GM21528 (cell line): ENCODE measurements around the gene TAAR9.
A peak's percentile ranks its signal among the peaks of the same experiment; 100 is the strongest.
"Not testable (repeated sequence)": the region's sequence is repeated elsewhere in the genome, so short reads cannot be mapped to it uniquely, and the experiment has no call there.

Experiments
- ATAC-seq: cut with Tn5 transposase; IDR thresholded peaks from one replicate; pipeline ENCODE4 v1.9.1; 2021; ENCODE audit warnings: mild to moderate bottlenecking, moderate library complexity; ENCODE audit not compliant: unreplicated experiment, low FRiP score

Gene TAAR9

DNA sequence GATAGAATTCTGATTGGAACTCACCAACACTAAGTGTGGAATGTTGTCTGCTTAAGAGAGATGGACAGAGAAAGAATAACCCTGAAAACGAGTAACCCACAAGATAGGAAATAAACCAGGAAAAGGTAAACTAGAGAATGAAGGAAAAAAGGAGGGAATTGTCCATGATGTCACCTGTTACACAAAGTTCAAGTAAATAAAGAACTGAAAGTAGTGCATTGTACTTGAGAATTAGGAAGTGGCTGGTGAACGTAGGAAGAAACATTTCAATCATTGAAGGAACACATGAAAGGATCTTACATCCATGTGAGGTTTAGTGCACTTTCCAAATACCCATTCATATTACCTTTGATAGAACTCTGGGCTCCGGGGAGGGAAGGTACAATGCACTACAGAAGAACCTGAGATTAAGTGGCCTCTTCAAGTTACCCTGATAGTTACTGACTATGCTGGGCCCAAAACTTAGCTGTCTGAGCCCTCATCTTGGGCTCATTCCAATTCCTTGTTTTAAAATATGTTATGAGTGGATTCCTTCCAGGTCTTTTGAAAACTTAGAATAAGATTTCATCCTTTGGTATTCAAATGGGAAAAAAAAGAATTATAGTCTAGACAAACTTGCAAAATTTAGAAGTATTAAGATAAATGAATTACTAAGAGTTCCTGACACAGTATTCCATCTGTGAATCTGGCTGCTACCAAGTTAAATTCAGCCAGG lies 24.1 kb upstream of the TAAR9 start:
- no peak for ATAC-seq

DNA sequence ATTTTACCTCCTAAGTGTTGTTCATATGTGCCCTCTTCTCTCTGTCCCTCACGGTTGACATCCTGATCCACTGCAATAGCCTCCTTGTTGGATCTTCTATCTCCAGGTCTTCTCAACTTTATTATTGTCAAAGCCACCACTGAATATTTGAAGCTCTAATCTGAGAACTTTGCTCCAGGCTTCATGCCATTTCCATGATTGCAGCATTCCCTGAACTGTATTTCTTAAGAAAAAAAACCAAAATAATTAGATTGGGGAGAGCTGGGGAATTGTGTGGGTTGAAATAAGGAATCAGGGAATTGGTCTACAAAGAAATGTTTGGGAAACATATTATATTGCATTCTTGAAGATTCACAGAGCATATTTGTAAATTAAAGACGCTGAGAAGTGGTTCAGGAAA lies 22.7 kb upstream of the TAAR9 start:
- ATAC-seq, result no peak

DNA sequence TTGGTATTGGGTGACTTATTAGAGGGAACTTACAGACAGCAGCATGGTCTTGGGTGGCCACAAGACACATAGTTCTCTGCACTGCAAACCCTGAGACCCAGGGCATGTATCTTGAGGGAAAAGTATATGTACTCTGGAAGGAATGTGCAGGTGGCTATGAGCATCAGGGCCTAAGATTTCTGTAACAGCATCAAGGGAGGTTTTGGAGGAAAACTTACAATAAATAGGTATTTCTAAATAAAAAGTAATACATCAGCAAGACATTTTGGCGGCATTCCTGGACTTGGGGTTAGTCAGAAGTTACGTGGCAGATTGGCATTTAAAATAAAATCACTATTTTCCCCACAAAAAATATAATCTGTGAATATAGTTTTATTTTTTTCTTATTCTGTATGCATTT lies 17.1 kb upstream of the TAAR9 start:
- ATAC-seq, result no peak

- no peak for ATAC-seq
These were observed 13.4 kb upstream of the TAAR9 start for GRCh38 chr6:132524646-132525045.

DNA sequence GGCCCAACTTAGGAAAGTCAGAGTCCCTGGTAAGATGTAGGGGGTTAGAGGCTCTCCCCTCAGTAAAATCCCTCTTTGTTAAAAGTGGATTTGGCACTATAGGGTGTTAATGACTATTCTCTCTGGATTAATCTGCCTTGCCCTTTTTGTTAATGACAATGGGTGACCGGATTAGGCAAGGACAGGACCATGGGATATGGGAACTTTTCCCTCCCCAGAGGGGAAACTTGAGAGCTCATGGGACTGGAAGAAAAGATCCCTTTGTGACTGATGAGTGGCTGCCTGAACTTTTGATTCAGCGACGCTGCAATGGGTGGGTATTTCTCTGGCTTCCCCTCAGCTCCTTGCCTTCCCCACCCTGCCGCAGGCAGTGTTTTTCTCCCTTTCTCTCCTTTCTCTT lies 12.2 kb upstream of the TAAR9 start:
- no peak for ATAC-seq

- no peak for ATAC-seq
These were observed 11.6 kb upstream of the TAAR9 start for GRCh38 chr6:132526461-132526860.

GRCh38 chr6:132527791-132528190 lies 10.3 kb upstream of the TAAR9 start:
- ATAC-seq, result no peak

- ATAC-seq, result peak; percentile 89
These were observed 7.6 kb upstream of the TAAR9 start for GRCh38 chr6:132530293-132530974.

DNA sequence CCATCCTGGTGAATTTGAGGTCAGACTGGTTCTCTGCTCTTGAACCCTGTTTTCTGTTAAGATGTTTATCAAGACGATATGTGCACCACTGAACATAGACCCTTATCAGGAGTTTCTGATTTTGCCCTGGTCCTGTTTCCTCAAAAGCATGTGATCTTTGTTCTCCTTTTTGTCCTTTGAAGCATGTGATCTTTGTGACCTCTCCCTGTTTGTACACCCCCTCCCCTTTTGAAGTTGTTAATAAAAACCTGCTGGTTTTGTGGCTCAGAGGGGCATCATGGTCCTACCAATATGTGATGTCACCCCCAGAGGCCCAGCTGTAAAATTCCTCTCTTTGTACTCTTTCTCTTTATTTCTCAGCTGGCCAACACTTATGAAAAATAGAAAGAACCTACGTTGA lies 3.5 kb upstream of the TAAR9 start:
- not testable (repeated sequence) for ATAC-seq

- ATAC-seq, result no peak
These were observed 932 bp upstream of the TAAR9 start for GRCh38 chr6:132537145-132537544.

DNA sequence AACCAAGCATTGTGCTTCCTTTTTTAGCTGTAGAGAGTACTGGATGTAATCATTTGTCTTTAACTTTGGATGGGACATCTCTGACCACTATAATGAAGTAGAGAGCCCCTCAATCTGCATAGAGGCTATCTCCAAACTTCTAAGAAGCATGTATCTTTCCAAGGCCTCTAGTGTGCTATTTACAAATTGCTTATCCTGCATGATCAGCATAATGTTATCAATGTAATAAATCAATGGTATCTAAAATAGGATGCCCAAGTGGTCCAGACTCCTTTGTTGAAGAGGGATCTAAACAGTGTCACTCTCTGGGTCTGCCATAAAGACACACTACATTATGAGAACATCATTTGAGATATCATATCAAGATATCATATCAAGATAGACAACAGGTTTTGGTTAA lies 6.7 kb downstream of the TAAR9 start:
- no peak for ATAC-seq

- no peak for ATAC-seq
These were observed 10.8 kb downstream of the TAAR9 start for GRCh38 chr6:132548746-132549463.

DNA sequence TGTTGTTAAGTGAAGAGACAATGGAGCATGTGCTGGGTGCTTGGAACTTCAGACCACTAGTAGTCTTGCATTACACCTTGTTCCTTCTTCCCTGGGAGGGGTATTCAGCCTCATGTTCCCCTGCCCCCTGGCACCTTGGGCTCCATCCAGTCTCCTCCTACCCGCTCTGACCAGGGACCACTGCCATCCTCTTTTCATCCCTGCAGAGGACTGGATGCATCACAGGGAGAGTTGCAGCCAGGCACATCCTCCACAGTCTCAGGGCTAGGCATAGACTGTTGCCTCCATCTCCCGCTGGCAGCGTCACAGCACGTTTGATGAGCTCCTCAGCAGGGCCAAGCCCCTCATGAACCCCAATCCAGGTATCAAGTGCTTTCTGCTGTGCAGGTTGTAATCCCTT lies 13.1 kb downstream of the TAAR9 start:
- no peak for ATAC-seq

- no peak for ATAC-seq
These were observed 14.3 kb downstream of the TAAR9 start, which contains the start of gene TAAR8 for GRCh38 chr6:132552372-132552771. Gene TAAR8 (plus strand): TSS chr6:132552672. CDS start chr6:132552693, 21 bp downstream.

- ATAC-seq, result not testable (repeated sequence)
These were observed 22.0 kb downstream of the TAAR9 start for GRCh38 chr6:132560087-132560486.

GRCh38 chr6:132566404-132566803 lies 28.3 kb downstream of the TAAR9 start:
- ATAC-seq, result no peak

DNA sequence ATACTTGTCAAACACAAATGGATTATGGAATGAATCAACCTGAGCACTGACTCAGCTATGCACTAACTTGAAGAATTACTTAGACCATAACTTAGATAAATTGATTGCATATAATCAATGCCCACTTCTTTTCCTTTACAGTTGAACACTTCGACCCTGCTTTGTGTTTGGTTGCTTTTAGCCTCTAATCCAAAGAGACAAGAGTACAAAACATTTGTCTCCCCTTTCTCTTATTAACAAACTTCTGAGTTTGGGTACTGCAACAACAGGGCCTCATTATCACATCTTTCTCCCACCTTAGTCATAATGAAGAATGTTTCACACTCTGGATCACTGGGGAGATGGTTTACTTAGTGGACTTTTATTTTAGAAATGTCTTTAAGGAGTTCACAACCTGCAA lies 29.5 kb downstream of the TAAR9 start:
- ATAC-seq, result no peak

DNA sequence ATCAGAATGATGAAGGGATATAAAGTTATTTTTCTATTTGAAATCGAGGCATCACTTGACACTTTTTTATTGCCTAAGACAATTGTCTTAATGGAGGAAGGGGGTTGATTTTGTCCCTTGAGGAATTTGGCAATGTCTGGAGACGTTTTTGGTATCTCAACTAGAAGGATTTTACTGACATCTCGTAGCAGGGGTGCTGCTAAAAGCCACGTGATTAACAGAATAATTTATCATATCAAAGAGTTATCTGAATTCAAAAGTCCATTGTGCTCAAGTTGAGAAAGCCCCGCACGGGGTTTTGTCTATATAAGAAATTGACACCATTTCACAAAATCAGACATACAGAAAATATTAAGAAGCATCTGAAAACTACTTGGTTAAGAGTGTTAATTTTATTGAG lies 30.5 kb downstream of the TAAR9 start:
- no peak for ATAC-seq

DNA sequence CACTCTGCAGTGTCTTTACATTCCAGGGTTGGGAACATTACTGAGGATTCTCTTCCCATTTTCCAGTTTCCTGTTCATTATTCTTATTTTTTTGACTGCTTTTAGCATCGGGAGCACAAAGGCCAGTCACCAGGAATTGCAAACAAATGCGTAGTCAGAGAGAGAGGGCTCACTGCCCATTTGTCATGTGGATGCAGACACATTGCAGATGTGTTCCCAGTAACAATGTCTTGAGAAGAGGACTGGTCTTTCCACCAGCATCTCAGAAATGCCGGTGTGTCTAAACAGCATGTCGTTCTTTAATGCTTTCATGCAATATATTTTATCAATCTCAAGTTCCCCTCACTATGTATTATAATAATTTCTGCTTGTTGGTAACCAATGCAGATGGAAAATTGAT lies 31.1 kb downstream of the TAAR9 start:
- ATAC-seq, result no peak

DNA sequence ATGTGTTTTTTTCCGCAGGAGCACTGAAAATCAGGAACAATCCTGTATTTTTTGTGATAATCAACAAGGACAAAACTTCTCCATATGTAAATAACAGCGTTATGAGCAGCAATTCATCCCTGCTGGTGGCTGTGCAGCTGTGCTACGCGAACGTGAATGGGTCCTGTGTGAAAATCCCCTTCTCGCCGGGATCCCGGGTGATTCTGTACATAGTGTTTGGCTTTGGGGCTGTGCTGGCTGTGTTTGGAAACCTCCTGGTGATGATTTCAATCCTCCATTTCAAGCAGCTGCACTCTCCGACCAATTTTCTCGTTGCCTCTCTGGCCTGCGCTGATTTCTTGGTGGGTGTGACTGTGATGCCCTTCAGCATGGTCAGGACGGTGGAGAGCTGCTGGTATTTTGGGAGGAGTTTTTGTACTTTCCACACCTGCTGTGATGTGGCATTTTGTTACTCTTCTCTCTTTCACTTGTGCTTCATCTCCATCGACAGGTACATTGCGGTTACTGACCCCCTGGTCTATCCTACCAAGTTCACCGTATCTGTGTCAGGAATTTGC lies 32.2 kb downstream of the TAAR9 start, which contains the start of gene TAAR6:
TAAR6 (plus strand) TSS at position 102 of the 557 bp plus-strand sequence; CDS start at position 102, 0 bp downstream.
- no peak for ATAC-seq

DNA sequence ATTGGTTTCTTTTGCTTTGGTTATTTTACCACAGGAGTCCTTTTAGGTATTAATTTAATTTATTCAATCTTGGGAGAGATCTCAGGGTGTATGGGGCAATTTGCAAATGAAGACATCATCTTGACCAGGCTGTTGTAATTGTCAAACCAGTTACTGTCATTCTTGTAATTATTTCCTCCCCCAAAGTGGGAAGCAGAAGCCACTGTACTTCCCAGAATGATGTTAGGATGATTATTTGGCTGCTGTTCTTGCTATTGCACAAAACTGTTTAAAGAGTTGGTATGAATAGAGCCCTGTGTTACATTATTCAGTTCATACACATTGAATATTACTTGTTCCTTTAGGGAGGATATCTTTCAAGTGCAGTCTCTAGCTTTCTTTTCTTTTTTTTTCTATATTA lies 33.7 kb downstream of the TAAR9 start:
- ATAC-seq, result no peak
